Left lobe of liver (tissue), 2 donors: Measurements from ENCODE around the gene USP32. TPM values are rescaled to one million over a fixed set of nuclear protein-coding genes. Genes with fewer than 3 reads are reported as not detected.
A peak's percentile ranks its signal among the peaks of the same experiment; 100 is the strongest.
"Not testable (repeated sequence)": the region's sequence is repeated elsewhere in the genome, so short reads cannot be mapped to it uniquely, and the experiment has no call there.

Experiments
- ATAC-seq: fragments of 200-7000 bp; cut with Tn5 transposase; one replicate; pipeline ENCODE4 v1.9.1; 2020; ENCODE audit warnings: mild to moderate bottlenecking, moderate library complexity
- DNase-seq: peaks from one replicate; pipeline ENCODE4 v3.0.0-alpha.2; 2020; ENCODE audit warnings: low spot score
- total RNA-seq: library from RNA; stranded (reverse); gene quantifications from one replicate; pipeline ENCODE4 v1.2.1, GENCODE V29; 2021
- donor health status: DM: no; HTN: no; CAD: no; lungs with moderate emphysema.
- donor health status: DM: no; HTN: yes; CAD: no.

Gene USP32
- total RNA-seq, 1 donor from 2014 or later, result 25.9 TPM

GRCh38 chr17:60186846-60187745 is 204.8 kb downstream of the USP32 start:
- not testable (repeated sequence) for DNase-seq, ATAC-seq

DNA sequence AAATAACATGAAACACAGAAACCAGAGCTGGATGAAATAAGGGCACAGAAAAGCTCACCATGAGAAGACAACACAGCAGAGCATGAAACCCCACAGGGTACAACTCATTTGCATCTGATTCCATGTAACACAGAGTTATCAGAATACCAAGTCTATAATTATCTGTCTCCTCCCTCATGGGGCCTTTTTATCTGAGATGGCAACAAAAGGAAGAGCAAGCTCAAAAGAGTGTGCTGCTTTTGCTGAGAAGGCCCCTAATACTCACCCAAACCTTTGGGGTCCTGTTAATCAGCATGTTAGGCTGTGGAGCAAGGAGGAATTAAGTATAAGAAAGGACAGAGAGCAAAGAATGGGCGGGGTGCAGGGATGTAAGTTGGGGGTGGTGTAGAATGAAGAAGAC is 205.6 kb downstream of the USP32 start:
- not testable (repeated sequence) for DNase-seq, ATAC-seq

- not testable (repeated sequence) for DNase-seq, ATAC-seq
Measured at GRCh38 chr17:60180380-60180779, 211.6 kb downstream of the USP32 start.

- ATAC-seq, DNase-seq: not testable (repeated sequence)
Measured at GRCh38 chr17:60178180-60178579, 213.8 kb downstream of the USP32 start.

DNA sequence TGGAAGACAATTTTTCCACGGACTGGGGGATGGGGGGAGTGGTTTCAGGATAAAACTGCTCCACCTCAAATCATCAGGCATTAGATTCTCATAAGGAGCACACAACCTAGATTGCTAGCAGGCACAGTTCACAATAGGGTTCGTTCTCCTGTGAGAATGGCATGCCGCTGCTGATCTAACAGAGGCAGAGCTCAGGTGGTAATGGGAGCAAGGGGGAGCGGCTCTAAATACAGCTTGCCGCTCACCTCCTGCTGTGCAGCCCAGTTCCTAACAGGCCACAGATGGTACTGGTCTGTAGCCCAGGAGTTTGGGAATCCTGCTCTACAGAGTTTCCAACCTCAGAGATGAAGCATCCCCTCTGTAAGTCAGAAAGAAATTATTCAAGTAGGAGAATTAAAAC is 215.2 kb downstream of the USP32 start:
- not testable (repeated sequence) for DNase-seq, ATAC-seq

- DNase-seq, result not testable (repeated sequence)
- peak; percentile 43 for ATAC-seq
Measured at GRCh38 chr17:60174767-60175166, 217.2 kb downstream of the USP32 start.

DNA sequence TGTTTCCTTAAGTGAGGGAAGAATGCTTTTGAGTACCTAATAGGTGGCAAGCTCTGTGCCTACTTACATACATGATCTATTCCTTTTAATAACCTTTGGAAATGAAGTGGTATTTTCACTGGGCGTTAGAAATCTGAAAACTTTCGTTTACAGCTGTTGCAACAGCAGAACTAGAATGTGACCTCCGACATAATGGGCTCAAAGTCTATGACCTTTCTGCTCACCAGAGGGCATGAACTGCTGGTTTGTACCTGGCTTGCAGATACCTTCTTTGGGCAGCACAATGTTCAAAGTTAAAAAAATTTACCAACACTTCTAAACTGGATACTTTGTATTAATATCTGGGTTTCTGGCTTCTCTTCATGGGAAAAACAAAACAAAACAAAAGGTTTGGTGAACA is 217.9 kb downstream of the USP32 start:
- DNase-seq (no peak), ATAC-seq (peak; percentile 81)

DNA sequence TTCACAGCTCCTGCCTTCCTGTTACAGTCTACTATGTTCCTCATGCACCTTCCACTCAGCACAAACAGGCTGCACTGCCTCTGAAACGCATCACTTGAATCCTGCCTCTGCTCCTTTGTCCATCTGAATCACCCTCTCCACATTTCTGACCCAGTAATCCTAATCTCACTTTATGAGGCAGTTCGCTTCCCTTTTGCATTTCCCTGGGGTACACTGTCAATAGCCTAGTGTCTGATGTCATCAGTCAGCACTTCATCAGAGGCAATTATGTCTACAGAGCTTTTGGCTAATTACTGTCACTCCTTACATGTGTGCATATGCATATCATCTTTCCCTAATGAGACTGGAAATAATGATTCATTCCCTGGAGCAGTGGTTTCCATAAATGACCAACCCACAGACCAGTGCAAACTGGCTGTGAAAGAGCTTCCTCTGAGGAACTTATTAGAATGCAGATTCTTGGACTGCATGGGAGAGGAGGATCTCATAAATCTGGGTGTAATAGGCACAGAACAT is 218.6 kb downstream of the USP32 start:
- DNase-seq (peak; percentile 11), ATAC-seq (no peak)

DNA sequence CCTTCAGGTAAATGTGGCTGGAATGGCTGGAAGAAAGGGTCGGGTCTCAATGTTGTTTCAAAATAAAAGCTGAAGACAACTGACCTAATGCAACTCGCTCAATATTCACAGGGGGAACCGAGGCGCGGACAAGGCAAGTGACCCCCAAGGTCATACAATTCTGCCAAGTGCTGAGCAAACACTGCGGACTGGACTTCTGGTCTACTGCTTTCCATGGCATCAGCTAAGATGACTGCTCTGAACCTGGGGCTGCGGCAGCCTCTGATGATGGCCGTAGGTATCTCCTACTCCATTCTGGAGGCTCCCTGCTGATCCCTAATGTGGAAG is 220.2 kb downstream of the USP32 start:
- no peak for DNase-seq
- peak; percentile 33 for ATAC-seq

DNA sequence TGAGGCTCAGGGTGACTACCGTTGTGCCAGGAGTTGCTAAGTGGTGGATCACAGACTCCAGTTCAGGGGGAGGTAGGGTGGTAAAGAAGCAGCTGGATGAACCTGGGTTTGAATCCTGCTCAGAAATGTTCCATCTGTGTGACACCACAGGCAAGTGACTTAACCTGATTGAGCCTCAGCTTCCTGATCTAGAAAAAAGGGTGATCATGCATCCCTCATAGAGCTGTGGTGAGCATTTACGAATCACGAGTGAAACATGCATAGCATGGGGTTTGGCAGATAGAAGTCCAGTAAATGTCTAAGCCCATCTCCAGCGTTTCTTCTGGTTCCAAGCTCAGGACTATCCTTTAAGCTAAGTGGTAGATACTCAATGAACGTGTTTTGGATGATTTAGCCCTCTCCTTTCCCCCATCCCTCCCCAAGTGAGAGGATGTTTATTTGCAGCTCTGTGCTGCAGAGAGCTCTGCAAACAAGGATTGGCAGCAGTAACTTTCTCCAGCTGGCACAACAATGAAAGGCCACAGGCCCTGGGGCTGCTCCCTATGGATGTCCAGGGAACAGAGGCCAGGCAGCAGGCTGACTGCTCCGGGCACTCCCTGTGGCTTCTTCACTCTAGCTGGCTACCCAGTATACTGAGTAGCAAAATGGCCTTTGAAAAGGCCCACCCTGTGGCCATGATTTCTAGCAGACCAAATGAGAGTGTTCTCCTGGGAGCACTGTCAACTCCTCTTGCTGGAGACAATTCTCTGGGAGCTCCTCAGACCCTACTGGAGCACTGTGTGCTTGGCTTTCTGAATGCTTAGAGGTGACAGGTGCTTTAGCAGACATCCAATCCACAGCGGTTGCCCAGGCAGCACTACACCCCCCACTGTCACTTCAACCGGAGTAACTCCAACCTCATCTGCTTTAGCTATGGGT is 220.8 kb downstream of the USP32 start:
- peak; percentile 61 for ATAC-seq
- peak; percentile 49 for DNase-seq

GRCh38 chr17:60169921-60170817 is 221.8 kb downstream of the USP32 start:
- no peak for ATAC-seq
- DNase-seq, result no peak

DNA sequence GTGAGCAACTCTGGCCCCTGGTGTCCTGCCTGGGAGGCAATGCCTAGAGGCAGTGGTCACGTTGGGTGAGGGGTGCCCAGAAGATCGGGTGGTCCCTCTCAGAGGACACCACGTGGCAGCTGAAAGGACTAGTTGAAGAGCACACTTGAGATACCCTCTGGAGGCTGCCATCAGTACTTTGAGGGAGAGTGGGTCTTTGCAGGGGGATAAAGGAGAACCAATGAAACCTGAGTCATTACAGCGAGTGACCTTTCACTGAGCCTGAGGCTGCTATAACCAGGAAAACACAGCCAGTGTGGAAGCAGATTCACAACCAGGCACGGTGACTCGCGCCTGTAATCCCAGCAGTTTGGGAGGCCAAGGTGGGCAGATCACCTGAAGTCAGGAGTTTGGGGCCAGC is 223.3 kb downstream of the USP32 start:
- DNase-seq (no peak), ATAC-seq (no peak)

DNA sequence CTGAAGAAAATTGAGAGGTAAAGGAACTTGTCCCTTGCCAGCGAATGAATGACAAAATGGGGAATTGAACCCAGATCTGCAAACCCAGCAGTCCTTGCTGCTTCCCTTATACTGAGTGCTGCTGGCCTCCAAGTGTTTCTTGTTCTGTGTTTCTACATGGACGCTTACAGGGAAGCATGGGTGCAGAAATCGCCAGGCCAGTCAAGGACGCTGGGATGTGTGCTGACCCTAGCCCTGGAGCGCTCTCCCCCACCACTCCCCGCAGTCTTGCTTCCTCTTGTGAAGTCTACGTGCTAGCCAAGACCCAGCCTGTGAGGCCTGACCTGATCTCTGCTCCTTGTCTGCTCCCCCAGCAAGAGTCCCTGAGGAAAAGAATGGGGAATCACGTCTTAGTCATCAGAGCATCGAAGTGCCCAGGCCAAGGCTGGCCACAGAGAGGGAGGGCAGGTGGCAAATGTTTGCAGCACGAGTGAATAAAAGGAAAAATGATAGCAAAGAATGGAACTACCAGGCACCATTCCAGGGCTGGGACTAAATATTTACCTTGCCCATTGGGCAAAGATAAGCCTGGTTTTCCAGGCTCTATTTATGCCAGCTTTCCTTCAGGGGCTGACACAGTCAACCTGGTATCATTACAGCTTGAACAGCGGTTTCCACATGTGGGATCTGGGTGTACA is 224.7 kb downstream of the USP32 start:
- peak; percentile 70 for ATAC-seq
- DNase-seq, result no peak

GRCh38 chr17:60165971-60166370 is 226.0 kb downstream of the USP32 start:
- peak; percentile 35 for DNase-seq
- ATAC-seq, result no peak

- ATAC-seq, result no peak
Measured at GRCh38 chr17:60165223-60165622, 226.7 kb downstream of the USP32 start.

GRCh38 chr17:60164697-60165096 is 227.2 kb downstream of the USP32 start:
- ATAC-seq (no peak), DNase-seq (no peak)

More at GRCh38 chr17:60165223-60165622, 226.7 kb downstream of the USP32 start:
- DNase-seq, result no peak

GRCh38 chr17:60164164-60164563 is 227.8 kb downstream of the USP32 start:
- ATAC-seq, result no peak
- no peak for DNase-seq

DNA sequence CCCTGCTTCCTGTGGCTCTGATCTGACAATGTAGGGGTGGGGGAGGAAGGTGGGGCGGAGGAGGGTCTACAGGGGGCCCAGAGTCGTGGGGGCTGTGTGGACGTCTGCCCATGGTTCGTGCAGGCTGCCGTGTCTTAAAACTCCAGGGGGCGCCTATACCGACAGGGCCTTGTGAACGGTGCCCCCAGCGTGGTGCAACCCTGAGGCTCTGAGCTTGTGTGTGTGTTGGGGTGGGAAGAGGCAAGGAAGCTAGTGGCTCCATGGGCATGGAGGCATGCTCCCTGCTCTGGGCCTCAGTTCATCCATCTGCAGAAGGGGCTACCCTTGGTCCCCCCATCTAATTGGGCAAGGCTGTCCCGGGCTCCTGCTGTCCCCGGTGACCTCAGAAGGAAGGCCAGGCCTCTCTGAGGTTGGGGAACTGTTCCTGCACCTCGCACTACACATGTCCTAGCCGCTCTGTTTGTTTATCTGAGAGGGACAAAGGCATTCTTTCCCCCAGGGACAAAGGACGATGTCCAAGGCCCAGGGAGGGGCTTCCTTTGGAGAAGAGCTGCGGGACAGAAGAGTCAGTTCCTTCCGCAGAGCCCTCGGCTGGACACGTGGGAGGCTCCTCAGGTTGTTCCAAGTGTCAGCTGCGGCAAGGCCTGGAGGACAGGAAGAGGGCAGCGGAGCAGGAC is 228.7 kb downstream of the USP32 start:
- DNase-seq (no peak), ATAC-seq (peak; percentile 9)
